ENCODE results near the gene DNAJC8.

DNA sequence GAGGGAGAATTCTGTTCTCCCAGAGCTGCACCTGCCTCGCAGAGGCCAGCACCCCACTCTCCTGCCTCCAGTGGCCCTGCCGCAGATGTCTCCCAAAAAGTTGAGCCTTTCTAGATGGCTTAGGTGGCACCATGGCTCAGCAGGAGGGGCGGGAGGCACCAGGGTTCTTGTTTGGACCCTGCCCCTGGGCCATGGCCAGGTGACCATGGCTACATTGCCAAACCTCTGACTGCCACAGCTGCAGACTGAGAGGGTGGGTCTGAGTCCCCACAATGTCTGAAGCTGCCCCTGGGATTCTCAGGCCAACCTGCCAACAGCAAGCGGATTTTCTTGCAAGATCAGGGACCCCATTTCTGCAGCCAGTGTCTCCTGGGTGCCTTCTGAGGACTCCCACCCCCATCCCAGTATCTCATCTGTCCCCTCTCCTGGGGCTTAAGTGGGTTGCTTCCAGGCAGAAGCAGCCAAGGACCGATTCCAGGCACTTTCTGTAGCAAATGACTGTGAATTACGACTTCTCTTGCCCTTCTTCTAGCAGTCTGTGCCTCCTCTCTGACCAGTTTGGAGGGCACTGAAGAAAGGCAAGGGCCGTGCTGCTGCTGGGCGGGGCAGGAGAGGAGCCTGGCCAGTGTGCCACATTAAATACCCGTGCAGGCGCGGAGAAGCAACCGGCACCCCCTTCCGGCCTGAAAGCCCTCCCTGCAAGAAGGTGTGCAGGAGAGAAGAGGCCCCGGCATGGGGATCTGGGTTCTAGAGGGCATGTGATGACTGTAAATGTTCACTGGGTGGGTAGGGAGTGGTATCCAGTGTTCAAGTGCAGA, 49.0 kb upstream of the DNAJC8 start:
- TF ChIP-seq CTCF (IDR thresholded peaks at IDR 0.05; ENCODE audit: borderline replicate concordance, extremely low read depth, low read length, poor library complexity, severe bottlenecking) (no peak), EZH2 (IDR thresholded peaks at IDR 0.05; ENCODE audit: borderline replicate concordance, low read depth, low read length, severe bottlenecking) (no peak)

Measured in DND-41 (cell line).